Fibroblast of skin of back (primary cell): ENCODE measurements around the gene L1TD1.
"Not testable (repeated sequence)": the region's sequence is repeated elsewhere in the genome, so short reads cannot be mapped to it uniquely, and the experiment has no call there.

Experiments
- DNase-seq: peaks from one replicate; pipeline ENCODE4 v3.0.0-alpha.2; 2013

Gene L1TD1

GRCh38 chr1:62237950-62238374 is 43.3 kb downstream of the L1TD1 start:
- DNase-seq: no peak

GRCh38 chr1:62238507-62238906 is 43.9 kb downstream of the L1TD1 start:
- DNase-seq: no peak

- DNase-seq: not testable (repeated sequence)
These were observed 45.2 kb downstream of the L1TD1 start for GRCh38 chr1:62239652-62240403.

- no peak for DNase-seq
These were observed 46.2 kb downstream of the L1TD1 start for GRCh38 chr1:62240651-62241370.

- no peak for DNase-seq
These were observed 46.9 kb downstream of the L1TD1 start for GRCh38 chr1:62241371-62242131.

- not testable (repeated sequence) for DNase-seq
These were observed 49.7 kb downstream of the L1TD1 start for GRCh38 chr1:62244380-62244779.

- no peak for DNase-seq
These were observed 50.6 kb downstream of the L1TD1 start for GRCh38 chr1:62245201-62245600.

GRCh38 chr1:62247391-62248168 is 52.9 kb downstream of the L1TD1 start:
- DNase-seq: no peak

GRCh38 chr1:62250126-62250726 is 55.6 kb downstream of the L1TD1 start:
- no peak for DNase-seq

- DNase-seq: no peak
These were observed 64.9 kb downstream of the L1TD1 start for GRCh38 chr1:62259551-62259950.

- DNase-seq: no peak
These were observed 66.0 kb downstream of the L1TD1 start for GRCh38 chr1:62260688-62261087.
